ENCODE results near the gene BAIAP2L1.

Gene BAIAP2L1

GRCh38 chr7:98257701-98258100 is 143.2 kb downstream of the BAIAP2L1 start:
- no peak for DNase-seq

GRCh38 chr7:98256431-98256830 is 144.5 kb downstream of the BAIAP2L1 start:
- DNase-seq: no peak

GRCh38 chr7:98254951-98255610 is 145.8 kb downstream of the BAIAP2L1 start:
- no peak for DNase-seq

- DNase-seq: no peak
Measured at GRCh38 chr7:98254516-98254915, 146.4 kb downstream of the BAIAP2L1 start.

GRCh38 chr7:98252425-98253054 is 148.3 kb downstream of the BAIAP2L1 start:
- DNase-seq: no peak

- DNase-seq: peak; percentile 86
Measured at GRCh38 chr7:98251601-98252424, 149.1 kb downstream of the BAIAP2L1 start, which contains the start of gene TECPR1. TECPR1 (minus strand) TSS chr7:98252232; CDS start chr7:98246146, 6,086 bp downstream.

GRCh38 chr7:98251231-98251600 is 149.7 kb downstream of the BAIAP2L1 start:
- peak; percentile 45 for DNase-seq

- DNase-seq: peak; percentile 59
Measured at GRCh38 chr7:98250789-98251188, 150.1 kb downstream of the BAIAP2L1 start.

- no peak for DNase-seq
Measured at GRCh38 chr7:98249106-98249505, 151.8 kb downstream of the BAIAP2L1 start.

- DNase-seq: no peak
Measured at GRCh38 chr7:98248156-98248555, 152.7 kb downstream of the BAIAP2L1 start.

- DNase-seq: no peak
Measured at GRCh38 chr7:98244871-98245270, 156.0 kb downstream of the BAIAP2L1 start.

- no peak for DNase-seq
Measured at GRCh38 chr7:98242934-98243333, 158.0 kb downstream of the BAIAP2L1 start.

- DNase-seq: no peak
Measured at GRCh38 chr7:98242342-98242741, 158.5 kb downstream of the BAIAP2L1 start.

- no peak for DNase-seq
Measured at GRCh38 chr7:98241674-98242241, 159.1 kb downstream of the BAIAP2L1 start.
